ENCODE results near the gene UHRF1. TPM values are rescaled to one million over a fixed set of nuclear protein-coding genes. Genes with fewer than 3 reads are reported as not detected.

The UHRF1 gene
- total and polyA plus RNA-seq, 2 of the 13 experiments (the other 11 are each of a cell fraction or from before 2014, with no cell fraction given): 6.8 to 78.4 TPM

DNA sequence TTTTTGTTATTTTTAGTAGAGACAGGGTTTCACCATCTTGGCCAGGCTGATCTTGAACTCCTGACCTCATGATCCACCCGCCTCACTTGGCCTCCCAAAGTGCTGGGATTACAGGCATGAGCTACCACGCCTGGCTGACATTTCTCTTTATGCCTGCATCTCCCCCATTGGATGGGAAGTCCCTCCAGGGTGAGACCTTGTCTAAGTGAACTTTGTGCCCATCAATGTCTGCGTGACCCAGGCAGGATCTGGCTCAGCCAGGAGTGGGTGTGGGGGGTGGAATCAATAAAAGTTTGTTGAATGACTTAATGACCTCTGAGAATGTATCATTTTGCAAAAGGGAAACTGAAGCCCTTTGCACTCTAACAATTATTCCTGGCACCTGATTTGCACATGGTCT is 4.8 kb upstream of the UHRF1 start (continued):
- TF ChIP-seq, protein P1, sequence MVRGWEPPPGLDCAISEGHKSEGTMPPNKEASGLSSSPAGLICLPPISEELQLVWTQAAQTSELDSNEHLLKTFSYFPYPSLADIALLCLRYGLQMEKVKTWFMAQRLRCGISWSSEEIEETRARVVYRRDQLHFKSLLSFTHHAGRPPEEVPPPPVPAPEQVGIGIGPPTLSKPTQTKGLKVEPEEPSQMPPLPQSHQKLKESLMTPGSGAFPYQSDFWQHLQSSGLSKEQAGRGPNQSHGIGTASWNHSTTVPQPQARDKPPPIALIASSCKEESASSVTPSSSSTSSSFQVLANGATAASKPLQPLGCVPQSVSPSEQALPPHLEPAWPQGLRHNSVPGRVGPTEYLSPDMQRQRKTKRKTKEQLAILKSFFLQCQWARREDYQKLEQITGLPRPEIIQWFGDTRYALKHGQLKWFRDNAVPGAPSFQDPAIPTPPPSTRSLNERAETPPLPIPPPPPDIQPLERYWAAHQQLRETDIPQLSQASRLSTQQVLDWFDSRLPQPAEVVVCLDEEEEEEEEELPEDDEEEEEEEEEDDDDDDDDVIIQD (CRISPR knock-in tag; IDR thresholded peaks at IDR 0.05; ENCODE audit: low read depth): no peak
- TF ChIP-seq NR2F2 (IDR thresholded peaks at IDR 0.05; ENCODE audit: borderline replicate concordance, low read depth) (no peak), CBX1 (IDR thresholded peaks at IDR 0.05; ENCODE audit: low read depth) (no peak), PLRG1 (conservative IDR thresholded peaks at IDR 0.05) (no peak), SIX4 (CRISPR knock-in tag; IDR thresholded peaks at IDR 0.05) (no peak), MEF2D (CRISPR knock-in tag; IDR thresholded peaks at IDR 0.05) (no peak), NCOA2 (CRISPR knock-in tag; IDR thresholded peaks at IDR 0.05) (no peak), POLR2AphosphoS5 (IDR thresholded peaks at IDR 0.05; ENCODE audit: low read depth, low read length) (no peak), FOSL2 (CRISPR knock-in tag; IDR thresholded peaks at IDR 0.05) (no peak), ZNF788 (CRISPR knock-in tag; IDR thresholded peaks at IDR 0.05; ENCODE audit: borderline replicate concordance) (no peak), NR2F1 (CRISPR knock-in tag; IDR thresholded peaks at IDR 0.05) (0 out of 4 replicates have a peak, but pooled peaks of 1 of the 2 experiments have one; percentile 26), ZNF761 (CRISPR knock-in tag; conservative IDR thresholded peaks at IDR 0.05) (no peak), ZBTB42 (CRISPR knock-in tag; IDR thresholded peaks at IDR 0.05) (no peak), MEIS1 (CRISPR knock-in tag; IDR thresholded peaks at IDR 0.05; ENCODE audit: borderline replicate concordance) (peak; percentile 45; the same call in 1 of the 2 replicates), CEBPG (CRISPR knock-in tag; IDR thresholded peaks at IDR 0.05) (no peak), ZNF567 (CRISPR knock-in tag; IDR thresholded peaks at IDR 0.05; ENCODE audit: borderline replicate concordance) (no peak), PRMT3 (CRISPR knock-in tag; IDR thresholded peaks at IDR 0.05; ENCODE audit: borderline replicate concordance, low read depth) (no peak)
- TF ChIP-seq, protein P2, sequence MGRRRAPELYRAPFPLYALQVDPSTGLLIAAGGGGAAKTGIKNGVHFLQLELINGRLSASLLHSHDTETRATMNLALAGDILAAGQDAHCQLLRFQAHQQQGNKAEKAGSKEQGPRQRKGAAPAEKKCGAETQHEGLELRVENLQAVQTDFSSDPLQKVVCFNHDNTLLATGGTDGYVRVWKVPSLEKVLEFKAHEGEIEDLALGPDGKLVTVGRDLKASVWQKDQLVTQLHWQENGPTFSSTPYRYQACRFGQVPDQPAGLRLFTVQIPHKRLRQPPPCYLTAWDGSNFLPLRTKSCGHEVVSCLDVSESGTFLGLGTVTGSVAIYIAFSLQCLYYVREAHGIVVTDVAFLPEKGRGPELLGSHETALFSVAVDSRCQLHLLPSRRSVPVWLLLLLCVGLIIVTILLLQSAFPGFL (CRISPR knock-in tag; IDR thresholded peaks at IDR 0.05): no peak
- TF ChIP-seq, protein P3, sequence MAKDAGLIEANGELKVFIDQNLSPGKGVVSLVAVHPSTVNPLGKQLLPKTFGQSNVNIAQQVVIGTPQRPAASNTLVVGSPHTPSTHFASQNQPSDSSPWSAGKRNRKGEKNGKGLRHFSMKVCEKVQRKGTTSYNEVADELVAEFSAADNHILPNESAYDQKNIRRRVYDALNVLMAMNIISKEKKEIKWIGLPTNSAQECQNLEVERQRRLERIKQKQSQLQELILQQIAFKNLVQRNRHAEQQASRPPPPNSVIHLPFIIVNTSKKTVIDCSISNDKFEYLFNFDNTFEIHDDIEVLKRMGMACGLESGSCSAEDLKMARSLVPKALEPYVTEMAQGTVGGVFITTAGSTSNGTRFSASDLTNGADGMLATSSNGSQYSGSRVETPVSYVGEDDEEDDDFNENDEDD (CRISPR knock-in tag; IDR thresholded peaks at IDR 0.05; ENCODE audit: borderline replicate concordance): 0 out of 2 replicates have a peak, but pooled peaks have one; percentile 13
- TF ChIP-seq, protein P4, sequence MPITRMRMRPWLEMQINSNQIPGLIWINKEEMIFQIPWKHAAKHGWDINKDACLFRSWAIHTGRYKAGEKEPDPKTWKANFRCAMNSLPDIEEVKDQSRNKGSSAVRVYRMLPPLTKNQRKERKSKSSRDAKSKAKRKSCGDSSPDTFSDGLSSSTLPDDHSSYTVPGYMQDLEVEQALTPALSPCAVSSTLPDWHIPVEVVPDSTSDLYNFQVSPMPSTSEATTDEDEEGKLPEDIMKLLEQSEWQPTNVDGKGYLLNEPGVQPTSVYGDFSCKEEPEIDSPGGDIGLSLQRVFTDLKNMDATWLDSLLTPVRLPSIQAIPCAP (CRISPR knock-in tag; IDR thresholded peaks at IDR 0.05; ENCODE audit: low read depth): no peak
- TF ChIP-seq, protein P5, sequence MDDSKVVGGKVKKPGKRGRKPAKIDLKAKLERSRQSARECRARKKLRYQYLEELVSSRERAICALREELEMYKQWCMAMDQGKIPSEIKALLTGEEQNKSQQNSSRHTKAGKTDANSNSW (CRISPR knock-in tag; IDR thresholded peaks at IDR 0.05; ENCODE audit: borderline replicate concordance): no peak
- TF ChIP-seq, protein P6, sequence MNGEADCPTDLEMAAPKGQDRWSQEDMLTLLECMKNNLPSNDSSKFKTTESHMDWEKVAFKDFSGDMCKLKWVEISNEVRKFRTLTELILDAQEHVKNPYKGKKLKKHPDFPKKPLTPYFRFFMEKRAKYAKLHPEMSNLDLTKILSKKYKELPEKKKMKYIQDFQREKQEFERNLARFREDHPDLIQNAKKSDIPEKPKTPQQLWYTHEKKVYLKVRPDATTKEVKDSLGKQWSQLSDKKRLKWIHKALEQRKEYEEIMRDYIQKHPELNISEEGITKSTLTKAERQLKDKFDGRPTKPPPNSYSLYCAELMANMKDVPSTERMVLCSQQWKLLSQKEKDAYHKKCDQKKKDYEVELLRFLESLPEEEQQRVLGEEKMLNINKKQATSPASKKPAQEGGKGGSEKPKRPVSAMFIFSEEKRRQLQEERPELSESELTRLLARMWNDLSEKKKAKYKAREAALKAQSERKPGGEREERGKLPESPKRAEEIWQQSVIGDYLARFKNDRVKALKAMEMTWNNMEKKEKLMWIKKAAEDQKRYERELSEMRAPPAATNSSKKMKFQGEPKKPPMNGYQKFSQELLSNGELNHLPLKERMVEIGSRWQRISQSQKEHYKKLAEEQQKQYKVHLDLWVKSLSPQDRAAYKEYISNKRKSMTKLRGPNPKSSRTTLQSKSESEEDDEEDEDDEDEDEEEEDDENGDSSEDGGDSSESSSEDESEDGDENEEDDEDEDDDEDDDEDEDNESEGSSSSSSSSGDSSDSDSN (CRISPR knock-in tag; IDR thresholded peaks at IDR 0.05): no peak
- TF ChIP-seq, protein P7, sequence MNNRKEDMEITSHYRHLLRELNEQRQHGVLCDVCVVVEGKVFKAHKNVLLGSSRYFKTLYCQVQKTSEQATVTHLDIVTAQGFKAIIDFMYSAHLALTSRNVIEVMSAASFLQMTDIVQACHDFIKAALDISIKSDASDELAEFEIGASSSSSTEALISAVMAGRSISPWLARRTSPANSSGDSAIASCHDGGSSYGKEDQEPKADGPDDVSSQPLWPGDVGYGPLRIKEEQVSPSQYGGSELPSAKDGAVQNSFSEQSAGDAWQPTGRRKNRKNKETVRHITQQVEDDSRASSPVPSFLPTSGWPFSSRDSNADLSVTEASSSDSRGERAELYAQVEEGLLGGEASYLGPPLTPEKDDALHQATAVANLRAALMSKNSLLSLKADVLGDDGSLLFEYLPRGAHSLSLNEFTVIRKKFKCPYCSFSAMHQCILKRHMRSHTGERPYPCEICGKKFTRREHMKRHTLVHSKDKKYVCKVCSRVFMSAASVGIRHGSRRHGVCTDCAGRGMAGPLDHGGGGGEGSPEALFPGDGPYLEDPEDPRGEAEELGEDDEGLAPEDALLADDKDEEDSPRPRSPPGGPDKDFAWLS (CRISPR knock-in tag; IDR thresholded peaks at IDR 0.05; ENCODE audit: borderline replicate concordance): no peak
